H1 (cell line): ENCODE data around the gene TMEM147. TPM values are rescaled to one million over a fixed set of nuclear protein-coding genes. Genes with fewer than 3 reads are reported as not detected.

Experiments used
- YY1 ChIP-seq: IDR thresholded peaks from 2 replicates; pipeline ENCODE4 v1.6.1; 2011; ENCODE audit warnings: low read depth, mild to moderate bottlenecking, low read length
- polyA plus RNA-seq, 7 experiments: library from polyadenylated mRNA; depleted of rRNA in 3 of 7; stranded (reverse) in 5 of 7; unstranded in 2 of 7; fragments of >200 nt in 5 of 7; fragments of 200-250 nt in 2 of 7; gene quantifications; 1 replicate in 5 of 7; 2 replicates in 1 of 7; 4 replicates in 1 of 7; pipeline versions ENCODE4 v1.2.1 to v1.2.3, GENCODE V29; 2011 to 2013; ENCODE audit warnings: missing spikeins in 2 of 7, mixed read lengths in 2 of 7
- total RNA-seq: library from RNA; stranded (reverse); fragmentation: NEBNext Ultra II Directional; extraction: Animal tissue kit (Norgen Biotek cat#: 25700); gene quantifications from 2 replicates; pipeline ENCODE4 v1.2.1, GENCODE V29; 2021

Gene TMEM147
- total and polyA plus RNA-seq, 2 of the 8 experiments (the other 6 are each of a cell fraction or from before 2014, with no cell fraction given) = 159 to 418 TPM

DNA sequence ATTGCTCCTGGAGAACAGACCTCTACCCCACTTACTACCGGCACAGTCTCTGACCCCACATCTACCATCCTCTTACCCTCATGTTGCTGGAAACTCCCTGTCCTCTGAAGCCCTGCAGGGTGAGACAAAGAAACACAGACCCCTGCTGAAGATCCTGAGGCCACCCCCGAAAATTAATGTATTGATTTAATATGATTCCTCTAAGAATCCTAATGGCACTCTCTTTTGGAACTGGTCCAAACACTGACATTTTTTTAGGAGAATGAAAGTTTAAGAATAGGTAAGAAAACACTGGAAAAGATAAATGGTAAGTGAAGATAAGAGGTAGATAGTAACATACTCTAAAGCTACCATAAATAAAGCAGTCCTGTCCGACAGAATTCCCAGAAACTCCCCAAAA lies 37.3 kb upstream of the TMEM147 start (continued):
- TF ChIP-seq YY1 = no peak
